ENCODE results near the gene ATP13A2.

DNA sequence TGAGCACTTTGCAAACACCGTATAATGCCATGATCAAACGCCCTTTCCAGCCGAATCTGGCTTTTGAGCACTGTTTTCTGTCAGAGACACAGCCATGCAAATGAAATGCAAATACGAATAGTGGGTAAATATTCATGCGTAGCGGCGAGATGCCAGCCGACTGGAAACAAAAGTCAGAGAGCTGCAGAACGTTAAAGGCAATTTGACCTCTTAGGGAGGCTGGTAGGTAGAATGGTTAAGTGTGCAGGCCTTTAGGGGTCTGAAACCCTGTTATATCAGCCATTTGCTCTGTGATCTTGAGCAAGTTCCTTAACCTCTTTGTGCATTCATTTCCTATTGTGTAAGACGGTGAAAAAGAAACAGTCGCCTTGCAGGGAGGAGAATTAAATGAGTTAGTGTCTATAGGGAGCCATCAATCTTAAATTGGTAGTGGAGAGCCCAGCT lies 48.6 kb upstream of the ATP13A2 start:
- TF ChIP-seq, protein P1, sequence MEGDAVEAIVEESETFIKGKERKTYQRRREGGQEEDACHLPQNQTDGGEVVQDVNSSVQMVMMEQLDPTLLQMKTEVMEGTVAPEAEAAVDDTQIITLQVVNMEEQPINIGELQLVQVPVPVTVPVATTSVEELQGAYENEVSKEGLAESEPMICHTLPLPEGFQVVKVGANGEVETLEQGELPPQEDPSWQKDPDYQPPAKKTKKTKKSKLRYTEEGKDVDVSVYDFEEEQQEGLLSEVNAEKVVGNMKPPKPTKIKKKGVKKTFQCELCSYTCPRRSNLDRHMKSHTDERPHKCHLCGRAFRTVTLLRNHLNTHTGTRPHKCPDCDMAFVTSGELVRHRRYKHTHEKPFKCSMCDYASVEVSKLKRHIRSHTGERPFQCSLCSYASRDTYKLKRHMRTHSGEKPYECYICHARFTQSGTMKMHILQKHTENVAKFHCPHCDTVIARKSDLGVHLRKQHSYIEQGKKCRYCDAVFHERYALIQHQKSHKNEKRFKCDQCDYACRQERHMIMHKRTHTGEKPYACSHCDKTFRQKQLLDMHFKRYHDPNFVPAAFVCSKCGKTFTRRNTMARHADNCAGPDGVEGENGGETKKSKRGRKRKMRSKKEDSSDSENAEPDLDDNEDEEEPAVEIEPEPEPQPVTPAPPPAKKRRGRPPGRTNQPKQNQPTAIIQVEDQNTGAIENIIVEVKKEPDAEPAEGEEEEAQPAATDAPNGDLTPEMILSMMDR (conservative IDR thresholded peaks at IDR 0.05; ENCODE audit: low read depth, low read length), result no peak
- TF ChIP-seq EZH2 (IDR thresholded peaks at IDR 0.05; ENCODE audit: borderline replicate concordance, low read depth, low read length, poor library complexity, severe bottlenecking), result no peak

Data from A673 (cell line).